Measurements from ENCODE around the gene HOXD10. TPM values are rescaled to one million over a fixed set of nuclear protein-coding genes. Genes with fewer than 3 reads are reported as not detected.

Gene HOXD10
- total RNA-seq, 1 donor from 2014 or later, result not detected

GRCh38 chr2:176140513-176141317 is 24.1 kb downstream of the HOXD10 start:
- TF ChIP-seq CTCF (IDR thresholded peaks at IDR 0.05; ENCODE audit: unreplicated experiment), result peak; percentile 99
- H3K27ac Mint-ChIP-seq (ENCODE audit: unreplicated experiment), result no peak overlapping the region
- peak; percentile 90 for DNase-seq (ENCODE audit: low spot score)
- peaks cover 1% of the 10 kb centered on the region for H3K36me3 Mint-ChIP-seq (ENCODE audit: low read depth, unreplicated experiment)
- peaks cover 35% of the 10 kb centered on the region for H3K27me3 Mint-ChIP-seq (ENCODE audit: unreplicated experiment)
- H3K4me3 Mint-ChIP-seq (ENCODE audit: unreplicated experiment), result peak overlapping the region; percentile 83
- H3K9me3 Mint-ChIP-seq (ENCODE audit: unreplicated experiment), result no peaks in the 10 kb centered on the region
- H3K4me1 Mint-ChIP-seq (ENCODE audit: unreplicated experiment), result peaks cover 21% of the 10 kb centered on the region

GRCh38 chr2:176142281-176142680 is 25.7 kb downstream of the HOXD10 start:
- H3K27ac Mint-ChIP-seq (ENCODE audit: unreplicated experiment), result no peak overlapping the region
- no peak overlapping the region for H3K4me3 Mint-ChIP-seq (ENCODE audit: unreplicated experiment)
- no peaks in the 10 kb centered on the region for H3K36me3 Mint-ChIP-seq (ENCODE audit: low read depth, unreplicated experiment)
- DNase-seq (ENCODE audit: low spot score), result no peak
- no peaks in the 10 kb centered on the region for H3K9me3 Mint-ChIP-seq (ENCODE audit: unreplicated experiment)
- H3K4me1 Mint-ChIP-seq (ENCODE audit: unreplicated experiment), result peaks cover 21% of the 10 kb centered on the region
- peaks cover 39% of the 10 kb centered on the region for H3K27me3 Mint-ChIP-seq (ENCODE audit: unreplicated experiment)
- no peak for TF ChIP-seq CTCF (IDR thresholded peaks at IDR 0.05; ENCODE audit: unreplicated experiment)

GRCh38 chr2:176145085-176145969 is 28.7 kb downstream of the HOXD10 start:
- H3K4me1 Mint-ChIP-seq (ENCODE audit: unreplicated experiment), result peaks cover 27% of the 10 kb centered on the region
- no peak overlapping the region for H3K27ac Mint-ChIP-seq (ENCODE audit: unreplicated experiment)
- H3K4me3 Mint-ChIP-seq (ENCODE audit: unreplicated experiment), result no peak overlapping the region
- peaks cover 8% of the 10 kb centered on the region for H3K36me3 Mint-ChIP-seq (ENCODE audit: low read depth, unreplicated experiment)
- H3K27me3 Mint-ChIP-seq (ENCODE audit: unreplicated experiment), result peaks cover 58% of the 10 kb centered on the region
- DNase-seq (ENCODE audit: low spot score), result no peak
- no peak for TF ChIP-seq CTCF (IDR thresholded peaks at IDR 0.05; ENCODE audit: unreplicated experiment)
- H3K9me3 Mint-ChIP-seq (ENCODE audit: unreplicated experiment), result no peaks in the 10 kb centered on the region

GRCh38 chr2:176146101-176146500 is 29.5 kb downstream of the HOXD10 start:
- no peak for TF ChIP-seq CTCF (IDR thresholded peaks at IDR 0.05; ENCODE audit: unreplicated experiment)
- peaks cover 61% of the 10 kb centered on the region for H3K27me3 Mint-ChIP-seq (ENCODE audit: unreplicated experiment)

More at GRCh38 chr2:176146101-176146500, 29.5 kb downstream of the HOXD10 start:
- H3K27ac Mint-ChIP-seq (ENCODE audit: unreplicated experiment), result no peak overlapping the region
- H3K4me3 Mint-ChIP-seq (ENCODE audit: unreplicated experiment), result no peak overlapping the region
- H3K9me3 Mint-ChIP-seq (ENCODE audit: unreplicated experiment), result no peaks in the 10 kb centered on the region
- H3K4me1 Mint-ChIP-seq (ENCODE audit: unreplicated experiment), result peaks cover 29% of the 10 kb centered on the region
- peaks cover 11% of the 10 kb centered on the region for H3K36me3 Mint-ChIP-seq (ENCODE audit: low read depth, unreplicated experiment)
- no peak for DNase-seq (ENCODE audit: low spot score)
